Subcutaneous adipose tissue (tissue), 4 donors: ENCODE results near the gene IDNK. TPM values are rescaled to one million over a fixed set of nuclear protein-coding genes. Genes with fewer than 3 reads are reported as not detected.

Experiments
- CTCF ChIP-seq: fragments of 450-650 bp; IDR thresholded peaks from one replicate; pipeline ENCODE4 v1.5.1; 2016; ENCODE audit warnings: low read depth, mild to moderate bottlenecking, control low read depth, antibody characterized with exemption, moderate library complexity
- total RNA-seq, 4 donors: library from RNA; depleted of rRNA; stranded (reverse); fragments of >200 nt; gene quantifications; one replicate each; pipeline ENCODE4 v1.1.0, GENCODE V29; 2016

IDNK gene
- total RNA-seq: 10 to 100 TPM in 1 of 4 donors, 1 to 10 TPM in 3; 1.3 to 23.6 (median 9.1) TPM

- no peak for TF ChIP-seq CTCF
Measured at GRCh38 chr9:83622939-83623678, at the start of gene IDNK. TSS of gene IDNK (plus strand) at chr9:83623143. CDS start at chr9:83623172, 29 bp downstream.

- TF ChIP-seq CTCF: no peak
Measured at GRCh38 chr9:83574482-83574881, 48.5 kb upstream of the IDNK start.

- no peak for TF ChIP-seq CTCF
Measured at GRCh38 chr9:83582029-83582428, 40.9 kb upstream of the IDNK start.

- no peak for TF ChIP-seq CTCF
Measured at GRCh38 chr9:83583151-83584014, 39.6 kb upstream of the IDNK start.

- no peak for TF ChIP-seq CTCF
Measured at GRCh38 chr9:83584995-83585394, 37.9 kb upstream of the IDNK start.

- TF ChIP-seq CTCF: no peak
Measured at GRCh38 chr9:83588256-83588655, 34.7 kb upstream of the IDNK start.

GRCh38 chr9:83596899-83597504 lies 25.9 kb upstream of the IDNK start:
- TF ChIP-seq CTCF: no peak
